ENCODE measurements around the gene N4BP2L2.

N4BP2L2 gene

DNA sequence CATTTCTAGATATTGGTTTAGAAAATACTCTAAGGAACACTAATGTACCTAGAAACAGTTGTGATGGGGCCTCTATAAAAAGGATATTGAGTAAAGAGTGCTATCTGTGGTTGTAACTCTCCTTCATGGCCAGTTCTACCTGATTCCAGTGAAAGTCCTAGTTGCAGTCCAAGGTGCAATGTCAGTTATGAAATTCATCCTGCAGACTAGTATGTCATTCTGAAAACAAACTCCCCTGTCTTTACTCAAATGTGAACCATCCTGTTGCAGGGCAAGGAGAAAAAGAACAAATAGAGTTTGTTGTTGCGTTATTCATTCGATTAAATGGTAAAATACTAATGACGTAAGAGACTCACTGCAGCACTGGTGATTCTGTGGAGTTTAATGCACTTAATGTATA lies 92.4 kb downstream of the N4BP2L2 start:
- no peak overlapping the region for H3K27ac ChIP-seq
- in situ Hi-C loops (cut with HindIII; ENCODE audit: low pct_ligation_motif_present, low sequenced_read_pairs) = no loop called here
- no peaks in the 10 kb centered on the region for H3K36me3 ChIP-seq (replicated peaks)
- H3K27me3 ChIP-seq (replicated peaks) = no peaks in the 10 kb centered on the region
- TF ChIP-seq, protein P1, sequence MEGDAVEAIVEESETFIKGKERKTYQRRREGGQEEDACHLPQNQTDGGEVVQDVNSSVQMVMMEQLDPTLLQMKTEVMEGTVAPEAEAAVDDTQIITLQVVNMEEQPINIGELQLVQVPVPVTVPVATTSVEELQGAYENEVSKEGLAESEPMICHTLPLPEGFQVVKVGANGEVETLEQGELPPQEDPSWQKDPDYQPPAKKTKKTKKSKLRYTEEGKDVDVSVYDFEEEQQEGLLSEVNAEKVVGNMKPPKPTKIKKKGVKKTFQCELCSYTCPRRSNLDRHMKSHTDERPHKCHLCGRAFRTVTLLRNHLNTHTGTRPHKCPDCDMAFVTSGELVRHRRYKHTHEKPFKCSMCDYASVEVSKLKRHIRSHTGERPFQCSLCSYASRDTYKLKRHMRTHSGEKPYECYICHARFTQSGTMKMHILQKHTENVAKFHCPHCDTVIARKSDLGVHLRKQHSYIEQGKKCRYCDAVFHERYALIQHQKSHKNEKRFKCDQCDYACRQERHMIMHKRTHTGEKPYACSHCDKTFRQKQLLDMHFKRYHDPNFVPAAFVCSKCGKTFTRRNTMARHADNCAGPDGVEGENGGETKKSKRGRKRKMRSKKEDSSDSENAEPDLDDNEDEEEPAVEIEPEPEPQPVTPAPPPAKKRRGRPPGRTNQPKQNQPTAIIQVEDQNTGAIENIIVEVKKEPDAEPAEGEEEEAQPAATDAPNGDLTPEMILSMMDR (IDR thresholded peaks at IDR 0.05; ENCODE audit: low read depth, low read length, missing control alignments) = no peak
- H3K4me3 ChIP-seq (ENCODE audit: low read depth, low read length) = no peak overlapping the region
- no peak for DNase-seq

GRCh38 chr13:32445461-32445860 lies 93.1 kb downstream of the N4BP2L2 start:
- Histone ChIP-seq H3K27me3 (replicated peaks) (no peaks in the 10 kb centered on the region), H3K27ac (no peak overlapping the region), H3K36me3 (replicated peaks) (no peaks in the 10 kb centered on the region), H3K4me3 (ENCODE audit: low read depth, low read length) (no peak overlapping the region)
- DNase-seq = no peak
- in situ Hi-C loops (cut with HindIII; ENCODE audit: low pct_ligation_motif_present, low sequenced_read_pairs) = no loop called here
- TF ChIP-seq, protein P1 (IDR thresholded peaks at IDR 0.05; ENCODE audit: low read depth, low read length, missing control alignments) = no peak

DNA sequence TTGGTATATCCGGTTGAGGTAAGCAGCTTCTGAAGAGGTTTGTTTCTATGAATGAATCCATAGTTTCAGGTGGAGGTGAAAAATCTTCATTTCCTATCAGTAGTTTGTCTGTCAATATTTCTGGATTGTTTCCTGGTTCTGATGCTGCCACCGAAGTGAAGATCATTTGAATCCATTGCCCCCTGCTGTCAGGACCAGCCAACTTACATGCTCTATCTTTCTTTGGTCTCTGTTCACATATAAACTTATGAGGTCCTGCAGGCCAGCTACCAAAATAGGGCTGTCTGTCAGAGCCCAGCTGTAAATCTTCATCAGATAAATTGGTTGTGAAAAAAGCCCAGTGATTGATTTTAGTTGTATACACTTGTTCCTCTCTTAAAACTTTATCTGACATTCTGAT lies 95.5 kb downstream of the N4BP2L2 start:
- H3K27ac ChIP-seq = no peak overlapping the region
- DNase-seq = no peak

GRCh38 chr13:32438871-32439270 lies 99.7 kb downstream of the N4BP2L2 start:
- in situ Hi-C loops (cut with HindIII; ENCODE audit: low pct_ligation_motif_present, low sequenced_read_pairs) = no loop called here
- H3K27me3 ChIP-seq (replicated peaks) = no peaks in the 10 kb centered on the region
- DNase-seq = no peak
- no peak overlapping the region for H3K27ac ChIP-seq
- no peak overlapping the region for H3K4me3 ChIP-seq (ENCODE audit: low read depth, low read length)
- TF ChIP-seq, protein P1 (IDR thresholded peaks at IDR 0.05; ENCODE audit: low read depth, low read length, missing control alignments) = no peak
- H3K36me3 ChIP-seq (replicated peaks) = no peaks in the 10 kb centered on the region

More for the DNA sequence above, 95.5 kb downstream of the N4BP2L2 start:
- Histone ChIP-seq H3K36me3 (replicated peaks) (no peaks in the 10 kb centered on the region), H3K4me3 (ENCODE audit: low read depth, low read length) (no peak overlapping the region), H3K27me3 (replicated peaks) (no peaks in the 10 kb centered on the region)
- TF ChIP-seq, protein P1 (IDR thresholded peaks at IDR 0.05; ENCODE audit: low read depth, low read length, missing control alignments) = peak; percentile 59
- in situ Hi-C loops (cut with HindIII; ENCODE audit: low pct_ligation_motif_present, low sequenced_read_pairs) = no loop called here

GRCh38 chr13:32432856-32433255 lies 105.7 kb downstream of the N4BP2L2 start:
- Histone ChIP-seq H3K27ac (no peak overlapping the region), H3K4me3 (ENCODE audit: low read depth, low read length) (no peak overlapping the region), H3K36me3 (replicated peaks) (no peaks in the 10 kb centered on the region), H3K27me3 (replicated peaks) (no peaks in the 10 kb centered on the region)
- TF ChIP-seq, protein P1 (IDR thresholded peaks at IDR 0.05; ENCODE audit: low read depth, low read length, missing control alignments) = no peak
- in situ Hi-C loops (cut with HindIII; ENCODE audit: low pct_ligation_motif_present, low sequenced_read_pairs) = no loop called here
- no peak for DNase-seq

- no peak overlapping the region for H3K27ac ChIP-seq
- no peaks in the 10 kb centered on the region for H3K36me3 ChIP-seq (replicated peaks)
- H3K27me3 ChIP-seq (replicated peaks) = no peaks in the 10 kb centered on the region
- DNase-seq = no peak
- TF ChIP-seq, protein P1 (IDR thresholded peaks at IDR 0.05; ENCODE audit: low read depth, low read length, missing control alignments) = no peak
- no peak overlapping the region for H3K4me3 ChIP-seq (ENCODE audit: low read depth, low read length)
- in situ Hi-C loops (cut with HindIII; ENCODE audit: low pct_ligation_motif_present, low sequenced_read_pairs) = no loop called here
Observed at GRCh38 chr13:32431361-32431760, 107.2 kb downstream of the N4BP2L2 start.

Data from brain microvascular endothelial cell (primary cell).